ENCODE data around the gene GPR146. TPM values are rescaled to one million over a fixed set of nuclear protein-coding genes. Genes with fewer than 3 reads are reported as not detected.

The GPR146 gene
- total and polyA plus RNA-seq, 2 of the 13 experiments (the other 11 are each of a cell fraction or from before 2014, with no cell fraction given), result 2.0 to 15.9 TPM

GRCh38 chr7:1086588-1087464, 42.5 kb downstream of the GPR146 start (continued):
- TF ChIP-seq ZNF747 (CRISPR knock-in tag; IDR thresholded peaks at IDR 0.05; ENCODE audit: borderline replicate concordance), result 0 out of 2 replicates have a peak, but pooled peaks have one; percentile 10
- no peak for TF ChIP-seq GMEB1 (CRISPR knock-in tag; IDR thresholded peaks at IDR 0.05; ENCODE audit: borderline replicate concordance)
- 0 out of 2 replicates have a peak, but pooled peaks have one; percentile 16 for TF ChIP-seq HMG20A (CRISPR knock-in tag; IDR thresholded peaks at IDR 0.05; ENCODE audit: borderline replicate concordance)
- TF ChIP-seq ZNF577 (CRISPR knock-in tag; IDR thresholded peaks at IDR 0.05; ENCODE audit: borderline replicate concordance, low read depth), result no peak
- peak; percentile 26; the same call in 1 of the 2 replicates for TF ChIP-seq ZNF691 (CRISPR knock-in tag; IDR thresholded peaks at IDR 0.05; ENCODE audit: borderline replicate concordance, low read depth)
- no peak for TF ChIP-seq ZNF841 (CRISPR knock-in tag; IDR thresholded peaks at IDR 0.05; ENCODE audit: borderline replicate concordance)
- TF ChIP-seq CBX2 (IDR thresholded peaks at IDR 0.05; ENCODE audit: low read depth, low read length), result no peak
- no peak for TF ChIP-seq CBX2 (CRISPR knock-in tag; IDR thresholded peaks at IDR 0.05; ENCODE audit: low read depth)
- TF ChIP-seq ZKSCAN1 (IDR thresholded peaks at IDR 0.05; ENCODE audit: low read length), result no peak
- peak; percentile 60; the same call in 1 of the 2 replicates for TF ChIP-seq NR0B2 (CRISPR knock-in tag; IDR thresholded peaks at IDR 0.05)
- TF ChIP-seq BCLAF1 (IDR thresholded peaks at IDR 0.05), result no peak
- no peak for TF ChIP-seq ATF7 (IDR thresholded peaks at IDR 0.05)
- no peak for TF ChIP-seq ATF7 (CRISPR knock-in tag; IDR thresholded peaks at IDR 0.05)
- TF ChIP-seq STAT6 (CRISPR knock-in tag; IDR thresholded peaks at IDR 0.05; ENCODE audit: borderline replicate concordance), result no peak; the same call in 1 of the 2 replicates
- no peak for TF ChIP-seq USF2 (IDR thresholded peaks at IDR 0.05; ENCODE audit: low read depth, low read length)
- no peak for TF ChIP-seq USF2 (CRISPR knock-in tag; IDR thresholded peaks at IDR 0.05; ENCODE audit: borderline replicate concordance)
- peak; percentile 58 for TF ChIP-seq HDAC1 (CRISPR knock-in tag; IDR thresholded peaks at IDR 0.05)

Measured in HepG2 (cell line).